ENCODE results near the gene TJP2.
"Not testable (repeated sequence)": the region's sequence is repeated elsewhere in the genome, so short reads cannot be mapped to it uniquely, and the experiment has no call there.

Gene TJP2

DNA sequence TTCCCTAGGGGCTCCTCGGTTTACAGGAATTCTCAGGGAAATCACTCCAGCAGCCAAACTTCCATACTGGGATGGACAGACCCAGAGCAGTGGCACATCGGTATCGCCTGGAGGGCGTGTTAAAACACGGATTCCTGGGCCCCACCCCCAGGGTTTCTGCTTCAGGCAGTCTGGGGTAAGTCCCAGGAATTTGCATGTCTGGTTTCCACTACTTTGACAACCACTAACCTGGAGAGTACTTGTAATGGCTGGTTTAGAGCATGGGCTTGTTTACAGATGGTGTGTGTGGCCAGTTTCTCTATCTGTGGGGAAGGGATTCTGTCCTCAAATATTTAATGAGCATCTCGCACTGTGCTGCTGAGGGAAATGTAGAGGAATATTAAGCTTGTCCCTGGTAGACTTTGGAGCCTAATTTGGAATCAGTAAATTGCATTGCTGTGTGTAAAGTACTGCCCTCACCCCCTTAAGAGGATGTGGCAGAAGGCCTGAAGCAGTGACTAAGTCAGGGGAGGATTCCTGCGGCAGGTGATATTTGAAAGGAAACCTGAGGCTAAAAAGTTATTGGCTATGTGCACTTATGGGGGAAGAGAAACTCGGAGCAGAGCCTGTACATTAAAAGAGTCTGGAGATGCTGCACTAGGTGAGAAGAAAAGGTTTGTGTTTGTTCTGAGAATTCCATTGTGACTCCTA, 18.6 kb upstream of the TJP2 start:
- Histone ChIP-seq H3K4me2 (ENCODE audit: low read length) (no peak overlapping the region), H3K4me1 (no peaks in the 10 kb centered on the region), H3K79me2 (no peaks in the 10 kb centered on the region), H3K27ac (no peak overlapping the region), H3K27me3 (ENCODE audit: control insufficient read depth, insufficient read depth, low read length) (no peaks in the 10 kb centered on the region), H3K9me3 (ENCODE audit: control insufficient read depth, low read length) (no peaks in the 10 kb centered on the region), H3K36me3 (ENCODE audit: control insufficient read depth, insufficient read depth, low read length) (no peaks in the 10 kb centered on the region), H3K4me3 (ENCODE audit: low read depth, low read length) (no peak overlapping the region), H2AFZ (no peak overlapping the region), H3K9ac (no peak overlapping the region)
- TF ChIP-seq, protein P1, sequence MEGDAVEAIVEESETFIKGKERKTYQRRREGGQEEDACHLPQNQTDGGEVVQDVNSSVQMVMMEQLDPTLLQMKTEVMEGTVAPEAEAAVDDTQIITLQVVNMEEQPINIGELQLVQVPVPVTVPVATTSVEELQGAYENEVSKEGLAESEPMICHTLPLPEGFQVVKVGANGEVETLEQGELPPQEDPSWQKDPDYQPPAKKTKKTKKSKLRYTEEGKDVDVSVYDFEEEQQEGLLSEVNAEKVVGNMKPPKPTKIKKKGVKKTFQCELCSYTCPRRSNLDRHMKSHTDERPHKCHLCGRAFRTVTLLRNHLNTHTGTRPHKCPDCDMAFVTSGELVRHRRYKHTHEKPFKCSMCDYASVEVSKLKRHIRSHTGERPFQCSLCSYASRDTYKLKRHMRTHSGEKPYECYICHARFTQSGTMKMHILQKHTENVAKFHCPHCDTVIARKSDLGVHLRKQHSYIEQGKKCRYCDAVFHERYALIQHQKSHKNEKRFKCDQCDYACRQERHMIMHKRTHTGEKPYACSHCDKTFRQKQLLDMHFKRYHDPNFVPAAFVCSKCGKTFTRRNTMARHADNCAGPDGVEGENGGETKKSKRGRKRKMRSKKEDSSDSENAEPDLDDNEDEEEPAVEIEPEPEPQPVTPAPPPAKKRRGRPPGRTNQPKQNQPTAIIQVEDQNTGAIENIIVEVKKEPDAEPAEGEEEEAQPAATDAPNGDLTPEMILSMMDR (IDR thresholded peaks at IDR 0.05): no peak

DNA sequence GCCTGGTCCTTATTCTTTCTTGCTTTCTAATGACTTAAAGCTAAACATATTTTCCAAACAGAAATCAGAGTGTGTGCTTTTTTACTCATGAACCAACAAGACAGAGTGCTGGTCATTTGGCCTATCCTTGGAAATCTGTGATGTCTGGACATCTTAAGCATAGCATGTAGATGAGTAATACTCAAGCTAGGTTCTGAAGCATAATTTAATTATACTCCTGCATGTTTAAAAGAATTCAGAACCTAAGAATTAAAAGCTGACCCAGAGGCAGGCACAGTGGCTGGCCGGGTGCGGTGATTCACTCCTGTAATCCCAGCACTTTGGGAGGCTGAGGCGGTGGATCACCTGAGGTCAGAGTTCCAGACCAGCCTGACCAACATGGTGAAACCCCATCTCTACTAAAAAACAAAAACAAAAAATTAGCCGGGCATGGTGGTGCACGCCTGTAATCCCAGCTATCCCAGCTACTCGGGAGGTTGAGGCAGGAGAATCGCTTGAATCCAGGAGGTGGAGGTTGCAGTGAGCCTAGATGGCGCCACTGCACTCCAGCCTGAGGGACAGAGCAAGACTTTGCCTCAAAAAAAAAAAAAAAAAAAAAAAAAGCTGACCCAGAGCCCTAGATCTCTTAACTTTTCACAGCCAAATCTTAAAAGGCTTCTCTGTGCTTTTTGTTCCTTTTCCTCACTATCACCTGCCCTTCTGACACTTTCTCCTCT, 16.2 kb upstream of the TJP2 start:
- H3K27ac ChIP-seq: no peak overlapping the region
- H2AFZ ChIP-seq: no peak overlapping the region
- no peak overlapping the region for H3K9ac ChIP-seq
- H3K79me2 ChIP-seq: no peaks in the 10 kb centered on the region
- no peaks in the 10 kb centered on the region for H3K9me3 ChIP-seq (ENCODE audit: control insufficient read depth, low read length)
- no peaks in the 10 kb centered on the region for H3K36me3 ChIP-seq (ENCODE audit: control insufficient read depth, insufficient read depth, low read length)
- H3K4me1 ChIP-seq: no peaks in the 10 kb centered on the region
- no peak overlapping the region for H3K4me3 ChIP-seq (ENCODE audit: low read depth, low read length)
- H3K27me3 ChIP-seq (ENCODE audit: control insufficient read depth, insufficient read depth, low read length): no peaks in the 10 kb centered on the region
- TF ChIP-seq, protein P1 (IDR thresholded peaks at IDR 0.05): no peak
- H3K4me2 ChIP-seq (ENCODE audit: low read length): no peak overlapping the region

DNA sequence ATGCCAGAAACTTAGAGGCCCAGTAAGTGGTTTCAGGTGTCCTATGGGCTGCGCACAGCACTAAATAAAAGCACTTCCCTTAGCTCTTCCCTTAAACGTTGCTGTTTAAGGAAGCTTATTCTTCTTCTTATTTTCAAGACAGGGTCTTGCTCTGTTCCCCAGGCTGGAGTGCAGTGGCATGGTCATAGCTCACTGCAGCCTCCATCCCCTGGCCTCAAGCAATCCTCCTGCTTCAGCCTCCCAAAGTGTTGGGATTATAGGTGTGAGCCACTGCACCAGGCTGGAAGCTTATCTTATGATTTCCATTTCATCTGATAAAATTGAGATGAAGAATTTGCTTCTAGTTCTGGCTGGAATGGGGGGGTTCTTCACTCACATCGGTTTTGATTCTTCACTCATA, 15.6 kb upstream of the TJP2 start:
- TF ChIP-seq, protein P1 (IDR thresholded peaks at IDR 0.05): no peak
- Histone ChIP-seq H3K79me2 (no peaks in the 10 kb centered on the region), H3K4me1 (no peaks in the 10 kb centered on the region), H3K27me3 (ENCODE audit: control insufficient read depth, insufficient read depth, low read length) (no peaks in the 10 kb centered on the region), H3K4me2 (ENCODE audit: low read length) (no peak overlapping the region), H2AFZ (no peak overlapping the region), H3K9ac (no peak overlapping the region), H3K27ac (no peak overlapping the region), H3K4me3 (ENCODE audit: low read depth, low read length) (no peak overlapping the region), H3K9me3 (ENCODE audit: control insufficient read depth, low read length) (no peaks in the 10 kb centered on the region), H3K36me3 (ENCODE audit: control insufficient read depth, insufficient read depth, low read length) (no peaks in the 10 kb centered on the region)

DNA sequence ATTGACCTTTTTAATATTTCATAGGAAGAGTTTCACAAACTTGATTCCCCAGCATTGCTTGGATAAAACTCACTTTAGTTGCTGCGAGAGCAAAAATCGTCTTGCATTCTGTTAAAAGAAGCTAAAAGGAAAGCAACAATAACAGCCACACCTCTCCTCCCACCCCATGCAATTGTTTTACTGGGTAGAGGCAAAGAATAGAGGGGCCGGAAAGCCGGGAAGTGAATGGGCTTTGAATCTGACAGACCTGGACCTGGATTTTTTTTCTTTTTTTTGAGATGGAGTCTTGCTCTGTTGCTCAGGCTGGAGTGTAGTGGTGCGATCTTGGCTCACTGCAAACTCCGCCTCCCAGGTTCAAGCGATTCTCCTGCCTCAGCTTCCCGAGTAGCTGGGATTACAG, 9.5 kb upstream of the TJP2 start:
- not testable (repeated sequence) for H3K9me3 ChIP-seq (ENCODE audit: control insufficient read depth, low read length); H3K27me3 ChIP-seq (ENCODE audit: control insufficient read depth, insufficient read depth, low read length); H2AFZ ChIP-seq; H3K9ac ChIP-seq; H3K79me2 ChIP-seq; H3K4me1 ChIP-seq; H3K36me3 ChIP-seq (ENCODE audit: control insufficient read depth, insufficient read depth, low read length); H3K27ac ChIP-seq; H3K4me3 ChIP-seq (ENCODE audit: low read depth, low read length)
- H3K4me2 ChIP-seq (ENCODE audit: low read length): peak overlapping the region; percentile 24

DNA sequence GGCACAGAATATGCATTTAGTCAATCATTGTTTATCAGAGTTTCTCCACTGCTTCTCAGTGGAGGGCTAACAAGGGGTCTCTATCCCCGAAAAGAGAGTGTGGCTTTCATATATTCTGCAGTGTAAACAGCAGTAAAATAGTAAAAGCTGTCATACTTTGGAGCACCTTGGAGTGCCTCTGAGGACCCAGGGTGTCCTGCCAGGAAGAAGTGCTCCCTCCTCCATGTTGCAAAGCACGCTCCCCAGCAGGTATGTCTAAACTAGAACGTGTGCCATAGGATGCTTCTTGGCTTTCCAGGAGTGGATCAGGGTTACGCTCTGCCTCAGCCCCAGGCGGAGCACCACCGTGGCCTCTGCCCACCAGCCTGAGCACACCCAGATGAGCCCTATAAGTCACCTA, 8.5 kb upstream of the TJP2 start:
- no peak overlapping the region for H3K9ac ChIP-seq
- H3K9me3 ChIP-seq (ENCODE audit: control insufficient read depth, low read length): no peaks in the 10 kb centered on the region
- H3K4me3 ChIP-seq (ENCODE audit: low read depth, low read length): no peak overlapping the region
- no peaks in the 10 kb centered on the region for H3K27me3 ChIP-seq (ENCODE audit: control insufficient read depth, insufficient read depth, low read length)
- H2AFZ ChIP-seq: no peak overlapping the region
- H3K4me2 ChIP-seq (ENCODE audit: low read length): no peak overlapping the region
- H3K79me2 ChIP-seq: no peaks in the 10 kb centered on the region
- TF ChIP-seq, protein P1 (IDR thresholded peaks at IDR 0.05): no peak
- no peaks in the 10 kb centered on the region for H3K36me3 ChIP-seq (ENCODE audit: control insufficient read depth, insufficient read depth, low read length)
- H3K27ac ChIP-seq: no peak overlapping the region
- peaks cover under 1% of the 10 kb centered on the region for H3K4me1 ChIP-seq

Measured in parathyroid adenoma (tissue), 2 donors.